ENCODE measurements around the gene DGAT2. TPM values are rescaled to one million over a fixed set of nuclear protein-coding genes. Genes with fewer than 3 reads are reported as not detected.

Gene DGAT2
- total RNA-seq, 1 donor from 2014 or later: 2.7 TPM

GRCh38 chr11:75767793-75768111 lies 826 bp upstream of the DGAT2 start:
- DNase-seq (ENCODE audit: low read depth): no peak
- TF ChIP-seq CTCF (IDR thresholded peaks at IDR 0.05; ENCODE audit: insufficient read depth, low read length, poor library complexity, severe bottlenecking): no peak
- peaks cover 25% of the 10 kb centered on the region for H3K27me3 ChIP-seq (ENCODE audit: control insufficient read depth, insufficient read depth, low read length)
- no peak overlapping the region for H3K4me3 ChIP-seq (ENCODE audit: low read depth, low read length)
- H3K36me3 ChIP-seq (ENCODE audit: control insufficient read depth, insufficient read depth, low read length): no peaks in the 10 kb centered on the region

GRCh38 chr11:75768909-75769771 lies 562 bp downstream of the DGAT2 start:
- Histone ChIP-seq H3K4me3 (ENCODE audit: low read depth, low read length) (peak overlapping the region; percentile 39), H3K36me3 (ENCODE audit: control insufficient read depth, insufficient read depth, low read length) (no peaks in the 10 kb centered on the region), H3K27me3 (ENCODE audit: control insufficient read depth, insufficient read depth, low read length) (peaks cover 25% of the 10 kb centered on the region)
- no peak for TF ChIP-seq CTCF (IDR thresholded peaks at IDR 0.05; ENCODE audit: insufficient read depth, low read length, poor library complexity, severe bottlenecking)
- no peak for DNase-seq (ENCODE audit: low read depth)

GRCh38 chr11:75770102-75770501 lies 1.5 kb downstream of the DGAT2 start:
- no peak overlapping the region for H3K4me3 ChIP-seq (ENCODE audit: low read depth, low read length)
- DNase-seq (ENCODE audit: low read depth): no peak
- no peak for TF ChIP-seq CTCF (IDR thresholded peaks at IDR 0.05; ENCODE audit: insufficient read depth, low read length, poor library complexity, severe bottlenecking)

GRCh38 chr11:75771646-75772410 lies 3.2 kb downstream of the DGAT2 start:
- Histone ChIP-seq H3K27me3 (ENCODE audit: control insufficient read depth, insufficient read depth, low read length) (peaks cover 25% of the 10 kb centered on the region), H3K4me3 (ENCODE audit: low read depth, low read length) (no peak overlapping the region), H3K36me3 (ENCODE audit: control insufficient read depth, insufficient read depth, low read length) (no peaks in the 10 kb centered on the region)
- TF ChIP-seq CTCF (IDR thresholded peaks at IDR 0.05; ENCODE audit: insufficient read depth, low read length, poor library complexity, severe bottlenecking): no peak
- no peak for DNase-seq (ENCODE audit: low read depth)

More at GRCh38 chr11:75770102-75770501, 1.5 kb downstream of the DGAT2 start:
- peaks cover 25% of the 10 kb centered on the region for H3K27me3 ChIP-seq (ENCODE audit: control insufficient read depth, insufficient read depth, low read length)
- no peaks in the 10 kb centered on the region for H3K36me3 ChIP-seq (ENCODE audit: control insufficient read depth, insufficient read depth, low read length)

- H3K36me3 ChIP-seq (ENCODE audit: control insufficient read depth, insufficient read depth, low read length): no peaks in the 10 kb centered on the region
- H3K27me3 ChIP-seq (ENCODE audit: control insufficient read depth, insufficient read depth, low read length): peaks cover 15% of the 10 kb centered on the region
- no peak for TF ChIP-seq CTCF (IDR thresholded peaks at IDR 0.05; ENCODE audit: insufficient read depth, low read length, poor library complexity, severe bottlenecking)
- no peak overlapping the region for H3K4me3 ChIP-seq (ENCODE audit: low read depth, low read length)
- DNase-seq (ENCODE audit: low read depth): no peak
Measured at GRCh38 chr11:75773595-75774353, 5.2 kb downstream of the DGAT2 start.
